Measurements from ENCODE around the gene TOB2.

TOB2 gene, protein sequence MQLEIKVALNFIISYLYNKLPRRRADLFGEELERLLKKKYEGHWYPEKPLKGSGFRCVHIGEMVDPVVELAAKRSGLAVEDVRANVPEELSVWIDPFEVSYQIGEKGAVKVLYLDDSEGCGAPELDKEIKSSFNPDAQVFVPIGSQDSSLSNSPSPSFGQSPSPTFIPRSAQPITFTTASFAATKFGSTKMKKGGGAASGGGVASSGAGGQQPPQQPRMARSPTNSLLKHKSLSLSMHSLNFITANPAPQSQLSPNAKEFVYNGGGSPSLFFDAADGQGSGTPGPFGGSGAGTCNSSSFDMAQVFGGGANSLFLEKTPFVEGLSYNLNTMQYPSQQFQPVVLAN

DNA sequence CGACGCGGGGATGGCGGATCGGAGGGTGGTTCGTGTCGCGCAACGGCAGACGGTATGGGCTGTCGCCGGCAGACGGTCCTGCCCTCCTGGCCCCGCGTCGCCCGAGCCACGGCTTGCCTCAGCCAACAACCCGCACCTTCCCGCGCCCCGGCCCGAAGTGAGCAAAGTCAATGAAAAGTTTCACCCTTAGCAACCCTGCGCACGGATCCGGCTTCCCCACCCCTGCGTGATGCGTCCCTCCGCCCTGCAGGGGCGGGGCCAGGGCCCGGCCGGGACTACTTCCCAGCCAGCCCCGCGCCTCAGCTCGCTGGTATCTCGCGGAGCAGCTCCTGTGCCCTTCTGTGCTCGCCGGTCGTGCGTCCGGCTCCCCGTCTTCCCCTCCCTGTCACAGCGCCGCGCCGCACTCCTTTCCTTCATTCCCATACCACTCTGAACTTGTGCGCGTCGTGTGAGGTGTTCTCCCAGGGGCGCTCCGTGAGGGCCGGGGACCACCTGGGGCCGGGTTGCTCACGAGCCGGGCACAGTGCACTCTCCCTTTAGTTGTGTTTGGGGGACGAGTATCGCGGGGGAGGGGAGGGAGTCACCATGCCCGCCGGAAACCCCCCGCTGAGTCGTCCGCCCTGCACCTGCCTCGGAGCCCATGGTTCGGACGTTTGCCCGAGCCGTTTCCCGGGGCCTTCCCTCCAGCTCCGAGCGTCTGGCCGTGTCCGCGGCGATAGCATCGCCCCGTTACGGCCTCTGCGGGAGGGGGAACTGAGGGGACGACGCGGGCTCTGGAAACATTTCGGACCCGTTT lies at the start of gene TOB2:
Gene TOB2 (minus strand): TSS at position 163 of the 796 bp plus-strand sequence. CDS start 9,456 bp downstream, outside the sequence.
- peak; percentile 81 for DNase-seq

DNA sequence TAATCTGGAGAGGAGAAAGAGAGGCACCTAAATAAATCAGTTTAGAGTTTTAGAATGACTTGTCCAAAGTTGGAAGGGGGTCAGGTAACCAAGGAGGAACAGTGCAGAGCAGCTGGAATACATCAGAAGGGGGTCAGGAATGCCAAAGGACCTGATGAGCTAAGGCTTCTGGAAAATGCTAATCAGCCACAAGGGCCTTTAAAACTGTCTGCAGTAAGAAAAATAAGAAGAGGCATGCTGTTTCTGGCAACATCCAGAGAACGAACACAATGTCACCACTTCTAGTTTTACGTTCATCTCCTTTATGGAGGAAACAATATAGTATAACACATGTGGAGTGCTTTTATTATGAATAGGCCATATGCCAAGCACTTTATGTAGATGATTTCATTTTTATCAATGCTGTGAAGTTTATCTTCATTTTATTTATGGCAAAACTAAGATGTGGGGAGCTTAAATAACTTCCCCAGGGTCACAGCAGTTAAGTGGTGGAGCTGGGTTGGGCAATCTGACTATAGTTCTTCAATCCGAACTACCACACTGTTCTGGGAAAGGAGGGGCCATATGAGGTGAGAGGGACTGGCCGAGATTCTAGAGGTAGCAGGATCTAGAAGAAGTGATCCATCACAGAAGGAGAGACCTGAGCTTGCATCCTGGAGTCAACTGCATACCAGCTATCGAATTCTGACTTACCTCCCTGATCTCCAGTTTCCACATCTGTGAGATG lies 44.9 kb upstream of the TOB2 start:
- DNase-seq, result no peak

GRCh38 chr22:41488596-41489385 lies 42.2 kb upstream of the TOB2 start:
- DNase-seq, result no peak

DNA sequence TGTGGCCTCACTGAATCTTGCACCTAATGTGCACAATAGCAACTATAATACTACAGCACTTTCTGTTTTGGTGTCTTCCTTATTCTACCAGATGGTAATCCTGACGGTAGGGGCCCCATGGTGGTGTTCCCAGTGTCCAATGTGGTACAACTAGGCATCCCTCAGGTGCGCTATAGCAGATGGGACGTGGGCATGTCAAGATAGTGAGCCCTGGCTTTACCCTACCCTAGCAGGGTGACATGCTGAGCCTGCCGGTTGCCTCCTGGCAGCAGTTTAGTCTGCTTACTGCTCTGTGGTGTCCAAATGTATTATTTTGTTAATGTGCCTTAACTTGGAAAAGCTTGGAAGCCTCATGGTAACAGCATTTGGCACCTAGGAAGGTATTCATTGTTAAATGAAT lies 41.5 kb upstream of the TOB2 start:
- DNase-seq, result no peak

GRCh38 chr22:41487037-41487935 lies 40.7 kb upstream of the TOB2 start:
- DNase-seq, result no peak

- no peak for DNase-seq
Observed at GRCh38 chr22:41485033-41485432, 38.4 kb upstream of the TOB2 start.

GRCh38 chr22:41482319-41482935 lies 35.8 kb upstream of the TOB2 start:
- no peak for DNase-seq

DNA sequence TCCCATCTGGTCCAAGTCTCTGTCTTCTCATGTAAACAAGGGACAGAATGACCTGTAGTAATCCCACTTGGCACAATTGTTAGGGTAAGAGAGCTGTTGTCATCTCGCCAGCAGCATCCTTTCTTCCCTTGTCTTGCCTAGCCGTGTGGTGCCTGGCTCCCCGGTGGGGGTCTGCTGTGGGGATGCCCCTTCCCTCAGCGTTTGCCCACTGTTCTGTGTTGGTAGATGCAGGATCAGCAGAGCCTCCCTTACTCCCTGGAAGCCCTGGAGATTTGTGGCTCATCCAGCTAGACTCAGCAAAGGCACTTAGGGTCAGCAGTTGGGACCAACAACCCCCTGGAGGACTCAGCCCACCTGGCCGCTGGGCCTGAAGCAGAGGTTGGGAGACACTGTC lies 35.3 kb upstream of the TOB2 start:
- DNase-seq, result no peak

- DNase-seq, result no peak
Observed at GRCh38 chr22:41481131-41481830, 34.7 kb upstream of the TOB2 start.

GRCh38 chr22:41480397-41480735 lies 33.8 kb upstream of the TOB2 start:
- no peak for DNase-seq

DNA sequence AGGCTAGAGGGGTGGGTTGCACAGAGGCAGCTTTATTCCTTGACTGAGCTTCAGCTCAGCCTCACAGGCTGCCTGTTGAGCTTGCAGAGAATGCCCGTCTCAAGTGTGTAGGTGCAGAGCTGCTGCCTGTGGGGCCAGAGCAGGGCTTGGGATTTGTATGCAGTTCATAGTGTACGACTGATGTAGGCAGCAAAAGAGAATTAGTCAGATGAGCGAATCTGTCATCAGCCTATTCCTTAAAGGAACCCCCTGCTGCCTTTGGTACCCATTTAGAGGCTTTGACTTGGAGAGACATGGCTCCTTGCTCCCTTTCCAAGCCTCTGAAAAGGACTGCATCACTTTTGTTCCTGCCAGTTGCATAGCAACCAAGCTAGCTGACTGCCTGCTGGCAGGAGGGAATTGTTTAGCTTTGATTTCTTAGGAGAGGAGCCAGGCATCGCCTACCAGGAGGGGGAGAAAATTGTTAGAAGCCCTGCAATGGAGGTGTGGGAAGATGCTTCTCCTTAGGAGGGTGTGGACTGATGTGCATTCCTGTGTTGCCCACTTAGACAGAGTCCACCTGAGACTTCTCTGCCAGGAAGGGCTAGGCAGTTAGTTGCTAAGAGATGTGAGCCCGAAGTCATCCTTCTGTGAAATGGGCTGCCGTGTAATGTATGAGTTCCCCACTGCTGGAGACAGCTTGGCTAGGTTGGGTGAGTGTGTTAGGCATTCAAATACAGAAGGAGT lies 33.2 kb upstream of the TOB2 start:
- no peak for DNase-seq

GRCh38 chr22:41478891-41479521 lies 32.4 kb upstream of the TOB2 start:
- DNase-seq, result no peak

GRCh38 chr22:41478473-41478872 lies 31.9 kb upstream of the TOB2 start:
- DNase-seq, result no peak

DNA sequence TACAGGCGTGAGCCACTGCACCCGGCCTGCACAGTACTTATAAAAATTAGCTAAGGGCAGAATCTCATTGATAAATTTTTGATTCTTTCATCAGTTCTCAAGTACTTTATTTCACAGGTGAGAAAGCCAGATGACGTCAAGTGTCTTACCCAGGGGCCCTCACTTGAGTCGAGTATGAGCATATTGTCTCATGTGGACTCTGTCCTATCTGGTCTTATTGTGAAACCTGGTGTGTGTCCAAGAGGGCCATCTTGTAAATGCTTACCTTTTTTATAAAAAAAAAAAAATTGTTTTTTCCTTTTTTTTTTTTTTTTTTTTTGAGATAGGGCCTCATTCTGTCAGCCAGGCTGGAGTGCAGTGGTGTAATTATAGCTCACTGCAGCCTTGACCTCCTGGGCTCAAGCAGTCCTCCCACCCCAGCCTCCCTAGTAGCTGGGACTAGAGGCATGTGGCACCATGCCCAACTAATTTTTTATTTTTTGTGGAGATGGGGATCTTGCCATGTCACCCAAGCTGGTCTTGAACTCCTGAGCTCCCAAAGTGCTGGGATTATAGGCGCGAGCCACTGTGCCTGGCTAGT lies 28.4 kb upstream of the TOB2 start:
- no peak for DNase-seq

GRCh38 chr22:41471568-41471967 lies 25.0 kb upstream of the TOB2 start:
- no peak for DNase-seq

- no peak for DNase-seq
Observed at GRCh38 chr22:41470886-41471285, 24.3 kb upstream of the TOB2 start.

- DNase-seq, result no peak
Observed at GRCh38 chr22:41469218-41469851, 22.7 kb upstream of the TOB2 start.

- peak; percentile 99 for DNase-seq
Observed at GRCh38 chr22:41468381-41469217, 22.0 kb upstream of the TOB2 start, which contains the start of the genes ACO2 and PHF5A. Gene ACO2 (plus strand): TSS chr22:41469117. CDS start chr22:41469147, 30 bp downstream. Gene PHF5A (minus strand): TSS chr22:41468692. CDS start chr22:41468653, 39 bp downstream.
